ENCODE results near the gene RRAGA.

RRAGA gene

GRCh38 chr9:19050637-19051591 lies 1.7 kb downstream of the RRAGA start:
- DNase-seq: no peak

GRCh38 chr9:19057033-19057432 lies 7.8 kb downstream of the RRAGA start:
- TF ChIP-seq EZH2 (IDR thresholded peaks at IDR 0.05; ENCODE audit: borderline replicate concordance, low read depth, low read length, severe bottlenecking): no peak
- TF ChIP-seq, protein P1, sequence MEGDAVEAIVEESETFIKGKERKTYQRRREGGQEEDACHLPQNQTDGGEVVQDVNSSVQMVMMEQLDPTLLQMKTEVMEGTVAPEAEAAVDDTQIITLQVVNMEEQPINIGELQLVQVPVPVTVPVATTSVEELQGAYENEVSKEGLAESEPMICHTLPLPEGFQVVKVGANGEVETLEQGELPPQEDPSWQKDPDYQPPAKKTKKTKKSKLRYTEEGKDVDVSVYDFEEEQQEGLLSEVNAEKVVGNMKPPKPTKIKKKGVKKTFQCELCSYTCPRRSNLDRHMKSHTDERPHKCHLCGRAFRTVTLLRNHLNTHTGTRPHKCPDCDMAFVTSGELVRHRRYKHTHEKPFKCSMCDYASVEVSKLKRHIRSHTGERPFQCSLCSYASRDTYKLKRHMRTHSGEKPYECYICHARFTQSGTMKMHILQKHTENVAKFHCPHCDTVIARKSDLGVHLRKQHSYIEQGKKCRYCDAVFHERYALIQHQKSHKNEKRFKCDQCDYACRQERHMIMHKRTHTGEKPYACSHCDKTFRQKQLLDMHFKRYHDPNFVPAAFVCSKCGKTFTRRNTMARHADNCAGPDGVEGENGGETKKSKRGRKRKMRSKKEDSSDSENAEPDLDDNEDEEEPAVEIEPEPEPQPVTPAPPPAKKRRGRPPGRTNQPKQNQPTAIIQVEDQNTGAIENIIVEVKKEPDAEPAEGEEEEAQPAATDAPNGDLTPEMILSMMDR (IDR thresholded peaks at IDR 0.05; ENCODE audit: borderline replicate concordance, extremely low read depth, low read length, poor library complexity, severe bottlenecking): no peak
- no peak overlapping the region for H3K4me2 ChIP-seq (ENCODE audit: insufficient read depth, low read length)
- peaks cover 4% of the 10 kb centered on the region for H3K4me1 ChIP-seq (ENCODE audit: insufficient read depth, low read length)
- ATAC-seq (ENCODE audit: insufficient read depth, low read depth) (peak; percentile 27; the same call in 1 of the 3 replicates), DNase-seq (no peak)
- no peaks in the 10 kb centered on the region for H3K9me3 ChIP-seq (ENCODE audit: insufficient read depth, low read length, severe bottlenecking)
- H4K20me1 ChIP-seq (ENCODE audit: insufficient read depth, low read length): no peaks in the 10 kb centered on the region
- H3K79me2 ChIP-seq (ENCODE audit: insufficient read depth, low read length): peaks cover 5% of the 10 kb centered on the region
- no peaks in the 10 kb centered on the region for H3K27me3 ChIP-seq (ENCODE audit: insufficient read depth, low read length, poor library complexity)
- no peak overlapping the region for H3K27ac ChIP-seq (ENCODE audit: low read length)
- H3K9ac ChIP-seq (ENCODE audit: low read depth, low read length): no peak overlapping the region
- H3K4me3 ChIP-seq (ENCODE audit: low read depth in 1 of 2, low read length in 2 of 2): no peak overlapping the region
- no peak overlapping the region for H2AFZ ChIP-seq (ENCODE audit: low read depth, low read length)
- H3K36me3 ChIP-seq (ENCODE audit: insufficient read depth, low read length): peaks cover 49% of the 10 kb centered on the region

More at GRCh38 chr9:19050637-19051591, 1.7 kb downstream of the RRAGA start:
- peaks cover 33% of the 10 kb centered on the region for H3K79me2 ChIP-seq (ENCODE audit: insufficient read depth, low read length)
- peak overlapping the region; percentile 83 for H3K4me2 ChIP-seq (ENCODE audit: insufficient read depth, low read length)
- peaks cover 37% of the 10 kb centered on the region for H3K4me1 ChIP-seq (ENCODE audit: insufficient read depth, low read length)
- peaks cover 13% of the 10 kb centered on the region; the same call in 1 of the 2 replicates for H4K20me1 ChIP-seq (ENCODE audit: insufficient read depth, low read length)
- TF ChIP-seq EZH2 (IDR thresholded peaks at IDR 0.05; ENCODE audit: borderline replicate concordance, low read depth, low read length, severe bottlenecking): no peak
- TF ChIP-seq, protein P1 (IDR thresholded peaks at IDR 0.05; ENCODE audit: borderline replicate concordance, extremely low read depth, low read length, poor library complexity, severe bottlenecking): no peak
- H3K9ac ChIP-seq (ENCODE audit: low read depth, low read length): peak overlapping the region; percentile 77
- no peak overlapping the region; the same call in 1 of the 2 replicates for H2AFZ ChIP-seq (ENCODE audit: low read depth, low read length)
- no peaks in the 10 kb centered on the region; the same call in none of the 2 replicates for H3K36me3 ChIP-seq (ENCODE audit: insufficient read depth, low read length)
- peak overlapping the region; percentile 75 to 83; a peak in 3 of 4 replicates for H3K4me3 ChIP-seq (ENCODE audit: low read depth in 1 of 2, low read length in 2 of 2)
- no peak for ATAC-seq (ENCODE audit: insufficient read depth, low read depth)
- H3K9me3 ChIP-seq (ENCODE audit: insufficient read depth, low read length, severe bottlenecking): no peaks in the 10 kb centered on the region
- peak overlapping the region; percentile 97 for H3K27ac ChIP-seq (ENCODE audit: low read length)
- no peaks in the 10 kb centered on the region for H3K27me3 ChIP-seq (ENCODE audit: insufficient read depth, low read length, poor library complexity)

- Histone ChIP-seq H3K27ac (ENCODE audit: low read length) (no peak overlapping the region), H3K4me3 (ENCODE audit: low read depth in 1 of 2, low read length in 2 of 2) (no peak overlapping the region), H3K4me1 (ENCODE audit: insufficient read depth, low read length) (no peaks in the 10 kb centered on the region), H3K9ac (ENCODE audit: low read depth, low read length) (no peak overlapping the region), H3K4me2 (ENCODE audit: insufficient read depth, low read length) (no peak overlapping the region), H3K79me2 (ENCODE audit: insufficient read depth, low read length) (peaks cover 6% of the 10 kb centered on the region; the same call in 1 of the 2 replicates), H4K20me1 (ENCODE audit: insufficient read depth, low read length) (no peaks in the 10 kb centered on the region), H3K27me3 (ENCODE audit: insufficient read depth, low read length, poor library complexity) (no peaks in the 10 kb centered on the region), H3K9me3 (ENCODE audit: insufficient read depth, low read length, severe bottlenecking) (no peaks in the 10 kb centered on the region), H3K36me3 (ENCODE audit: insufficient read depth, low read length) (peaks cover 84% of the 10 kb centered on the region), H2AFZ (ENCODE audit: low read depth, low read length) (no peak overlapping the region)
- ATAC-seq (ENCODE audit: insufficient read depth, low read depth) (0 out of 3 replicates have a peak, but pooled peaks have one; percentile 22), DNase-seq (no peak)
- TF ChIP-seq, protein P1 (IDR thresholded peaks at IDR 0.05; ENCODE audit: borderline replicate concordance, extremely low read depth, low read length, poor library complexity, severe bottlenecking): no peak
- no peak for TF ChIP-seq EZH2 (IDR thresholded peaks at IDR 0.05; ENCODE audit: borderline replicate concordance, low read depth, low read length, severe bottlenecking)
Observed at GRCh38 chr9:19074229-19074628, 25.0 kb downstream of the RRAGA start.

All from DND-41 (cell line).